HG03280 (cell line): ENCODE results near the gene CHSY3.

Source experiments
- ATAC-seq: cut with Tn5 transposase; IDR thresholded peaks from one replicate; pipeline ENCODE4 v1.9.1; 2021; ENCODE audit warnings: mild to moderate bottlenecking, moderate library complexity; ENCODE audit not compliant: unreplicated experiment

The CHSY3 gene

GRCh38 chr5:130021876-130022275 lies 117.6 kb downstream of the CHSY3 start:
- ATAC-seq = no peak

GRCh38 chr5:130023604-130024003 lies 119.3 kb downstream of the CHSY3 start:
- no peak for ATAC-seq

GRCh38 chr5:130024006-130024405 lies 119.7 kb downstream of the CHSY3 start:
- ATAC-seq = no peak

- no peak for ATAC-seq
Observed at GRCh38 chr5:130025511-130025910, 121.2 kb downstream of the CHSY3 start.

GRCh38 chr5:130032807-130033206 lies 128.5 kb downstream of the CHSY3 start:
- no peak for ATAC-seq

GRCh38 chr5:130034566-130035210 lies 130.4 kb downstream of the CHSY3 start:
- ATAC-seq = no peak

GRCh38 chr5:130035388-130035787 lies 131.1 kb downstream of the CHSY3 start:
- ATAC-seq = no peak

GRCh38 chr5:130037905-130038304 lies 133.6 kb downstream of the CHSY3 start:
- ATAC-seq = no peak

- ATAC-seq = no peak
Observed at GRCh38 chr5:130043834-130044233, 139.6 kb downstream of the CHSY3 start.

GRCh38 chr5:130045334-130045733 lies 141.1 kb downstream of the CHSY3 start:
- no peak for ATAC-seq

GRCh38 chr5:130050585-130050984 lies 146.3 kb downstream of the CHSY3 start:
- no peak for ATAC-seq

GRCh38 chr5:130052752-130053151 lies 148.5 kb downstream of the CHSY3 start:
- no peak for ATAC-seq

GRCh38 chr5:130055572-130055971 lies 151.3 kb downstream of the CHSY3 start:
- no peak for ATAC-seq

- no peak for ATAC-seq
Observed at GRCh38 chr5:130061746-130062145, 157.5 kb downstream of the CHSY3 start.

GRCh38 chr5:130063603-130064002 lies 159.3 kb downstream of the CHSY3 start:
- ATAC-seq = no peak

- ATAC-seq = no peak
Observed at GRCh38 chr5:130064484-130064883, 160.2 kb downstream of the CHSY3 start.

- ATAC-seq = no peak
Observed at GRCh38 chr5:130065617-130066016, 161.4 kb downstream of the CHSY3 start.

GRCh38 chr5:130066644-130067043 lies 162.4 kb downstream of the CHSY3 start:
- no peak for ATAC-seq

GRCh38 chr5:130067364-130067763 lies 163.1 kb downstream of the CHSY3 start:
- no peak for ATAC-seq

- no peak for ATAC-seq
Observed at GRCh38 chr5:130068101-130068500, 163.8 kb downstream of the CHSY3 start.

- ATAC-seq = no peak
Observed at GRCh38 chr5:130068988-130069387, 164.7 kb downstream of the CHSY3 start.

GRCh38 chr5:130074820-130075219 lies 170.6 kb downstream of the CHSY3 start:
- ATAC-seq = no peak

- ATAC-seq = no peak
Observed at GRCh38 chr5:130077007-130077406, 172.7 kb downstream of the CHSY3 start.
